T-cell (primary cell): ENCODE data around the gene ADM. TPM values are rescaled to one million over a fixed set of nuclear protein-coding genes. Genes with fewer than 3 reads are reported as not detected.

ENCODE experiments used
- ATAC-seq, 4 experiments: fragments of 200-7000 bp in 3 of 4; fragments of 150-1000 bp in 1 of 4; cut with Tn5 transposase; replicated peaks in 1 of 4; 1 replicate in 3 of 4; 2 replicates in 1 of 4; pipeline ENCODE4 v1.10.0; 2021; ENCODE audit warnings: moderate library complexity in 3 of 4, mild to moderate bottlenecking in 2 of 4, moderate number of reproducible peaks in 1 of 4
- CTCF ChIA-PET, 2 donors: fragments of 300-600 bp; sonication (Branson Sonifier 250); formaldehyde crosslinking; loops; one replicate each; lab custom pipeline; 2022; ENCODE audit warnings: antibody characterized with exemption in 2 of 2; lab: Charles Lee
- POLR2A ChIA-PET, 2 donors: fragments of 300-600 bp; sonication (Branson Sonifier 250); formaldehyde crosslinking; loops; one replicate each; lab custom pipeline; 2022; ENCODE audit warnings: antibody characterized with exemption in 2 of 2; lab: Charles Lee
- DNase-seq, 35 experiments: peaks; one replicate each; pipeline versions ENCODE4 v3.0.0 to v3.0.0-alpha.2; 2013 to 2023
- H3K27ac ChIP-seq: one replicate; pipeline ENCODE4 v1.5.1; 2013; ENCODE audit warnings: low read length
- H3K27me3 ChIP-seq, 2 experiments: replicated peaks in 1 of 2; 1 replicate in 1 of 2; 2 replicates in 1 of 2; pipeline versions ENCODE4 v1.6.1 to v1.7.0; 2013; ENCODE audit warnings: low read length in 1 of 2, mixed read lengths in 1 of 2; ENCODE audit not compliant: control insufficient read depth in 2 of 2, insufficient read depth in 2 of 2; ENCODE audit errors: extremely low read depth in 1 of 2
- H3K36me3 ChIP-seq, 2 donors: 1 replicate in 1 of 2; 2 replicates in 1 of 2; pipeline versions ENCODE4 v1.6.1 to v1.7.0; 2013; ENCODE audit warnings: low read length in 1 of 2; ENCODE audit not compliant: control insufficient read depth in 2 of 2, insufficient read depth in 1 of 2; ENCODE audit errors: extremely low read depth in 1 of 2
- H3K4me1 ChIP-seq, 2 experiments: 1 replicate in 1 of 2; 2 replicates in 1 of 2; pipeline versions ENCODE4 v1.6.1 to v1.7.0; 2013; ENCODE audit warnings: low read length in 2 of 2, mixed read lengths in 1 of 2; ENCODE audit not compliant: insufficient read depth in 2 of 2, control insufficient read depth in 1 of 2; ENCODE audit errors: extremely low read depth in 1 of 2
- H3K4me3 ChIP-seq, 2 donors: 1 replicate in 1 of 2; 2 replicates in 1 of 2; pipeline versions ENCODE4 v1.5.1 to v1.7.0; 2013; ENCODE audit warnings: mild to moderate bottlenecking in 2 of 2, low read length in 1 of 2, moderate library complexity in 1 of 2; ENCODE audit not compliant: control insufficient read depth in 1 of 2; ENCODE audit errors: extremely low read depth in 1 of 2
- H3K9me3 ChIP-seq: 2 replicates; pipeline ENCODE4 v1.7.0; 2013
- H3K27ac Mint-ChIP-seq, 2 donors: one replicate each; pipeline ENCODE4 v1.8.0; 2020 to 2021; ENCODE audit warnings: mild to moderate bottlenecking in 2 of 2, mixed read lengths in 2 of 2
- H3K27me3 Mint-ChIP-seq, 2 donors: one replicate each; pipeline ENCODE4 v1.8.0; 2021 to 2022; ENCODE audit warnings: mixed read lengths in 2 of 2
- H3K36me3 Mint-ChIP-seq: one replicate; pipeline ENCODE4 v1.8.0; 2021; ENCODE audit warnings: mixed read lengths
- H3K4me1 Mint-ChIP-seq, 3 donors: one replicate each; pipeline ENCODE4 v1.8.0; 2020 to 2022; ENCODE audit warnings: mixed read lengths in 3 of 3, mild to moderate bottlenecking in 1 of 3
- H3K4me3 Mint-ChIP-seq, 3 donors: one replicate each; pipeline ENCODE4 v1.8.0; 2020 to 2022; ENCODE audit warnings: mild to moderate bottlenecking in 3 of 3, mixed read lengths in 3 of 3, moderate library complexity in 3 of 3
- H3K9me3 Mint-ChIP-seq, 3 donors: one replicate each; pipeline ENCODE4 v1.8.0; 2020 to 2022; ENCODE audit warnings: mixed read lengths in 3 of 3
- WGBS: methylation state at CpG from one replicate; pipeline ENCODE4 v1.1.5; 2013; ENCODE audit warnings: missing lambda C conversion rate; ENCODE audit not compliant: insufficient coverage; 5-methylcytosine and 5-hydroxymethylcytosine counted together
- total RNA-seq, 35 experiments: library from RNA in 6 of 35; stranded (reverse) in 6 of 35; fragments of 120-200 nt in 1 of 35; gene quantifications; one replicate each; pipeline versions ENCODE4 v1.2.1 to v1.2.4 and lab custom pipeline; 2013 to 2026

Gene ADM
- total RNA-seq, 5 donors from 2014 or later (not counting 1 experiment from before 2014, with no cell fraction given) = 0.37 to 1.2 (median 0.64) TPM; not detected in 1

GRCh38 chr11:10325277-10326011, 20.6 kb downstream of the ADM start:
- ATAC-seq = no peak
- WGBS = 48% methylated on average over 3 of the region's 6 CpGs
- Histone ChIP-seq H3K27me3 (peaks cover 0 to 5% of the 10 kb centered on the region in 2 experiments), H3K27ac (no peak overlapping the region), H3K4me1 (peaks cover 0 to 2% of the 10 kb centered on the region in 2 experiments), H3K36me3 (no peaks in the 10 kb centered on the region), H3K9me3 (no peaks in the 10 kb centered on the region), H3K4me3 (no peak overlapping the region)
- Mint-ChIP-seq H3K4me1 (peaks cover 0 to 6% (median 5%) of the 10 kb centered on the region in 3 donors), H3K4me3 (no peak overlapping the region), H3K36me3 (no peaks in the 10 kb centered on the region), H3K27ac (no peak overlapping the region), H3K27me3 (peaks cover 13 to 15% of the 10 kb centered on the region in 2 donors), H3K9me3 (no peaks in the 10 kb centered on the region)
- ChIA-PET CTCF (interaction anchor here (0.6 to 1.1 kb wide), 7 partner anchors 11 to 787 kb away, joined by 3 to 5 read pairs (median 3); no protein-coding TSS in a partner anchor), POLR2A (no interaction called here)
- no peak for DNase-seq

- no peak for ATAC-seq
- Histone ChIP-seq H3K4me1 (peaks cover 0 to 2% of the 10 kb centered on the region in 2 experiments), H3K27ac (no peak overlapping the region), H3K4me3 (no peak overlapping the region), H3K27me3 (peaks cover 0 to 5% of the 10 kb centered on the region in 2 experiments), H3K36me3 (no peaks in the 10 kb centered on the region), H3K9me3 (no peaks in the 10 kb centered on the region)
- H3K9me3 Mint-ChIP-seq = no peaks in the 10 kb centered on the region
- POLR2A ChIA-PET = interaction anchor here in 1 of 2 donors (0.5 kb wide), 1 partner anchor 8 kb away, joined by 4 read pairs; no protein-coding TSS in a partner anchor
- H3K27ac Mint-ChIP-seq = no peak overlapping the region
- peaks cover 13 to 15% of the 10 kb centered on the region in 2 donors for H3K27me3 Mint-ChIP-seq
- no peaks in the 10 kb centered on the region for H3K36me3 Mint-ChIP-seq
- DNase-seq = no peak
- 59% methylated on average over 2 of the region's 2 CpGs for whole genome bisulfite sequencing
- CTCF ChIA-PET = interaction anchor here in 1 of 2 donors (1.1 kb wide), 3 partner anchors 12 to 563 kb away, joined by 3 to 4 read pairs (median 3); no protein-coding TSS in a partner anchor
- peaks cover 0 to 6% (median 5%) of the 10 kb centered on the region in 3 donors for H3K4me1 Mint-ChIP-seq
- no peak overlapping the region for H3K4me3 Mint-ChIP-seq
Observed at GRCh38 chr11:10326012-10326964, 21.4 kb downstream of the ADM start.

GRCh38 chr11:10327254-10327653, 22.4 kb downstream of the ADM start:
- ChIA-PET POLR2A (no interaction called here), CTCF (interaction anchor here in 1 of 2 donors (1.6 kb wide), 1 partner anchor 146 kb away, joined by 3 read pairs; no protein-coding TSS in a partner anchor)
- Mint-ChIP-seq H3K27ac (no peak overlapping the region), H3K27me3 (peaks cover 15% of the 10 kb centered on the region in 2 donors), H3K4me3 (no peak overlapping the region), H3K36me3 (no peaks in the 10 kb centered on the region), H3K4me1 (peaks cover 0 to 6% (median 5%) of the 10 kb centered on the region in 3 donors), H3K9me3 (no peaks in the 10 kb centered on the region)
- Histone ChIP-seq H3K27ac (no peak overlapping the region), H3K4me1 (peaks cover 0 to 2% of the 10 kb centered on the region in 2 experiments), H3K36me3 (no peaks in the 10 kb centered on the region), H3K4me3 (no peak overlapping the region), H3K9me3 (no peaks in the 10 kb centered on the region), H3K27me3 (peaks cover 0 to 5% of the 10 kb centered on the region in 2 experiments)
- no peak for DNase-seq
- no peak for ATAC-seq

- ATAC-seq (no peak), DNase-seq (no peak)
- Mint-ChIP-seq H3K4me1 (no peaks in the 10 kb centered on the region), H3K36me3 (no peaks in the 10 kb centered on the region), H3K4me3 (no peak overlapping the region), H3K9me3 (no peaks in the 10 kb centered on the region), H3K27me3 (peaks cover 8 to 11% of the 10 kb centered on the region in 2 donors), H3K27ac (no peak overlapping the region)
- Histone ChIP-seq H3K4me3 (no peak overlapping the region), H3K36me3 (no peaks in the 10 kb centered on the region), H3K27ac (no peak overlapping the region), H3K27me3 (peaks cover 0 to 5% of the 10 kb centered on the region in 2 experiments), H3K9me3 (no peaks in the 10 kb centered on the region), H3K4me1 (no peaks in the 10 kb centered on the region)
- ChIA-PET POLR2A (no interaction called here), CTCF (interaction anchor here in 1 of 2 donors (0.7 to 1.6 kb wide), 2 partner anchors 147 to 230 kb away, joined by 3 read pairs; no protein-coding TSS in a partner anchor)
- 67% methylated on average over 1 of the region's 3 CpGs for WGBS
Observed at GRCh38 chr11:10328314-10329098, 23.6 kb downstream of the ADM start.

- peaks cover 9% of the 10 kb centered on the region in 2 donors for H3K27me3 Mint-ChIP-seq
- ChIA-PET POLR2A (no interaction called here), CTCF (interaction anchor here (0.6 to 0.7 kb wide), 3 partner anchors 14 to 1040 kb away, joined by 5 read pairs; no protein-coding TSS in a partner anchor)
- Histone ChIP-seq H3K9me3 (no peaks in the 10 kb centered on the region), H3K27ac (no peak overlapping the region), H3K4me1 (no peaks in the 10 kb centered on the region), H3K4me3 (no peak overlapping the region), H3K27me3 (peaks cover 0 to 5% of the 10 kb centered on the region in 2 experiments), H3K36me3 (no peaks in the 10 kb centered on the region)
- DNase-seq = no peak
- ATAC-seq = no peak
- H3K4me3 Mint-ChIP-seq = no peak overlapping the region
- no peak overlapping the region for H3K27ac Mint-ChIP-seq
- no peaks in the 10 kb centered on the region for H3K4me1 Mint-ChIP-seq
- no peaks in the 10 kb centered on the region for H3K36me3 Mint-ChIP-seq
- H3K9me3 Mint-ChIP-seq = no peaks in the 10 kb centered on the region
- WGBS = no CpG with 5 or more reads among the region's 2 CpGs
Observed at GRCh38 chr11:10329356-10329755, 24.5 kb downstream of the ADM start.
